DOHH2 (cell line): ENCODE results near the gene WDR87.

Experiments
- H3F3A ChIP-seq: fragments of 200-600 bp; sonication (generic), shearing (Covaris generic); 2 replicates; pipeline ENCODE4 v1.6.0; 2016; ENCODE audit warnings: antibody characterized with exemption, mild to moderate bottlenecking; ENCODE audit not compliant: control insufficient read depth, insufficient read depth
- H3K27ac ChIP-seq: fragments of 200-600 bp; sonication (generic); 2 replicates; pipeline ENCODE4 v1.5.1; 2014; ENCODE audit warnings: low read depth, mild to moderate bottlenecking, low read length, moderate library complexity
- H3K27me3 ChIP-seq: fragments of 200-600 bp; sonication (generic); 2 replicates; pipeline ENCODE4 v1.6.1; 2014; ENCODE audit warnings: mild to moderate bottlenecking, low read length, mixed read lengths; ENCODE audit not compliant: control insufficient read depth
- H3K36me3 ChIP-seq: fragments of 200-600 bp; sonication (generic); 2 replicates; pipeline ENCODE4 v1.6.1; 2014; ENCODE audit warnings: mild to moderate bottlenecking, low read length, moderate library complexity, mixed read lengths; ENCODE audit not compliant: control insufficient read depth
- H3K4me1 ChIP-seq: fragments of 200-600 bp; sonication (generic); 2 replicates; pipeline ENCODE4 v1.6.1; 2014; ENCODE audit warnings: mild to moderate bottlenecking, low read length, mixed read lengths; ENCODE audit not compliant: control insufficient read depth
- H3K4me2 ChIP-seq: fragments of 200-600 bp; sonication (generic); 2 replicates; pipeline ENCODE4 v1.6.0; 2014; ENCODE audit warnings: mild to moderate bottlenecking, low read length, moderate library complexity
- H3K4me3 ChIP-seq: fragments of 200-600 bp; sonication (generic); 2 replicates; pipeline ENCODE4 v1.5.1; 2014; ENCODE audit warnings: mild to moderate bottlenecking, low read length, mixed read lengths
- H3K79me2 ChIP-seq: fragments of 200-600 bp; sonication (generic); 2 replicates; pipeline ENCODE4 v1.6.1; 2014; ENCODE audit warnings: mild to moderate bottlenecking, low read length, mixed read lengths; ENCODE audit not compliant: control insufficient read depth
- H3K9me2 ChIP-seq: fragments of 200-600 bp; sonication (generic); replicated peaks from 2 replicates; pipeline ENCODE4 v1.6.1; 2014; ENCODE audit warnings: mild to moderate bottlenecking, low read length, mixed read lengths; ENCODE audit not compliant: control insufficient read depth
- H3K9me3 ChIP-seq: fragments of 200-600 bp; sonication (generic); 2 replicates; pipeline ENCODE4 v1.6.1; 2014; ENCODE audit warnings: antibody characterized with exemption, low read length, mixed read lengths; ENCODE audit not compliant: control insufficient read depth, insufficient read depth
- H4K20me1 ChIP-seq: fragments of 200-600 bp; sonication (generic); 2 replicates; pipeline ENCODE4 v1.6.0; 2014; ENCODE audit warnings: low read depth, mild to moderate bottlenecking, antibody characterized with exemption, low read length, moderate library complexity; ENCODE audit not compliant: control insufficient read depth, insufficient read depth
- CTCF ChIP-seq: fragments of 200-600 bp; sonication (generic); IDR thresholded peaks from one replicate; pipeline ENCODE4 v1.5.1; 2014; ENCODE audit warnings: antibody characterized with exemption, mild to moderate bottlenecking, low read depth, low read length; ENCODE audit not compliant: poor library complexity, severe bottlenecking
- EZH2phosphoT487 ChIP-seq: fragments of 200-600 bp; sonication (generic); IDR thresholded peaks from 2 replicates; pipeline ENCODE4 v1.6.1; 2017; ENCODE audit warnings: borderline replicate concordance, mild to moderate bottlenecking, antibody characterized with exemption, low read length, moderate library complexity, mixed read lengths

WDR87 gene

GRCh38 chr19:37877147-37877546 is 29.2 kb downstream of the WDR87 start:
- Histone ChIP-seq H3K9me3 (no peaks in the 10 kb centered on the region), H4K20me1 (no peaks in the 10 kb centered on the region)
- TF ChIP-seq EZH2phosphoT487 (no peak), CTCF (no peak)

GRCh38 chr19:37876032-37876431 is 30.4 kb downstream of the WDR87 start:
- TF ChIP-seq CTCF, result no peak
- no peak for TF ChIP-seq EZH2phosphoT487

More at GRCh38 chr19:37877147-37877546, 29.2 kb downstream of the WDR87 start:
- Histone ChIP-seq H3K79me2 (no peaks in the 10 kb centered on the region), H3F3A (no peaks in the 10 kb centered on the region), H3K27me3 (no peaks in the 10 kb centered on the region), H3K4me2 (no peak overlapping the region), H3K9me2 (no peaks in the 10 kb centered on the region), H3K4me3 (no peak overlapping the region), H3K27ac (no peak overlapping the region), H3K36me3 (no peaks in the 10 kb centered on the region), H3K4me1 (no peaks in the 10 kb centered on the region)

GRCh38 chr19:37874784-37875183 is 31.6 kb downstream of the WDR87 start:
- Histone ChIP-seq H3F3A (no peaks in the 10 kb centered on the region), H3K36me3 (no peaks in the 10 kb centered on the region), H3K4me2 (no peak overlapping the region), H3K79me2 (no peaks in the 10 kb centered on the region), H3K27ac (no peak overlapping the region), H3K9me2 (no peaks in the 10 kb centered on the region), H4K20me1 (no peaks in the 10 kb centered on the region), H3K9me3 (no peaks in the 10 kb centered on the region), H3K4me3 (no peak overlapping the region), H3K27me3 (no peaks in the 10 kb centered on the region), H3K4me1 (no peaks in the 10 kb centered on the region)
- TF ChIP-seq EZH2phosphoT487, result no peak
- TF ChIP-seq CTCF, result no peak

More at GRCh38 chr19:37876032-37876431, 30.4 kb downstream of the WDR87 start:
- Histone ChIP-seq H3K4me2 (no peak overlapping the region), H3K4me1 (no peaks in the 10 kb centered on the region), H3K36me3 (no peaks in the 10 kb centered on the region), H3K27me3 (no peaks in the 10 kb centered on the region), H4K20me1 (no peaks in the 10 kb centered on the region), H3K27ac (no peak overlapping the region), H3K79me2 (no peaks in the 10 kb centered on the region), H3K4me3 (no peak overlapping the region), H3K9me2 (no peaks in the 10 kb centered on the region), H3F3A (no peaks in the 10 kb centered on the region), H3K9me3 (no peaks in the 10 kb centered on the region)

GRCh38 chr19:37872383-37872782 is 34.0 kb downstream of the WDR87 start:
- no peaks in the 10 kb centered on the region for H3K9me3 ChIP-seq
- H3K4me2 ChIP-seq, result no peak overlapping the region
- H3K79me2 ChIP-seq, result no peaks in the 10 kb centered on the region
- TF ChIP-seq CTCF (no peak), EZH2phosphoT487 (no peak)
- no peaks in the 10 kb centered on the region for H3K9me2 ChIP-seq
- no peaks in the 10 kb centered on the region for H3K4me1 ChIP-seq
- no peak overlapping the region for H3K27ac ChIP-seq
- no peak overlapping the region for H3K4me3 ChIP-seq
- no peaks in the 10 kb centered on the region for H3F3A ChIP-seq
- no peaks in the 10 kb centered on the region for H3K27me3 ChIP-seq
- no peaks in the 10 kb centered on the region for H3K36me3 ChIP-seq
- no peaks in the 10 kb centered on the region for H4K20me1 ChIP-seq
